NCI-H2107 treated with DMSO at 0.1 percent for 48 hours (cell line): ENCODE results near the gene SLC6A6.

Experiments used
- DNase-seq: peaks from one replicate; lab custom pipeline; 2025; ENCODE audit not compliant: unreplicated experiment; lab: John Stamatoyannopoulos, UW

The SLC6A6 gene

DNA sequence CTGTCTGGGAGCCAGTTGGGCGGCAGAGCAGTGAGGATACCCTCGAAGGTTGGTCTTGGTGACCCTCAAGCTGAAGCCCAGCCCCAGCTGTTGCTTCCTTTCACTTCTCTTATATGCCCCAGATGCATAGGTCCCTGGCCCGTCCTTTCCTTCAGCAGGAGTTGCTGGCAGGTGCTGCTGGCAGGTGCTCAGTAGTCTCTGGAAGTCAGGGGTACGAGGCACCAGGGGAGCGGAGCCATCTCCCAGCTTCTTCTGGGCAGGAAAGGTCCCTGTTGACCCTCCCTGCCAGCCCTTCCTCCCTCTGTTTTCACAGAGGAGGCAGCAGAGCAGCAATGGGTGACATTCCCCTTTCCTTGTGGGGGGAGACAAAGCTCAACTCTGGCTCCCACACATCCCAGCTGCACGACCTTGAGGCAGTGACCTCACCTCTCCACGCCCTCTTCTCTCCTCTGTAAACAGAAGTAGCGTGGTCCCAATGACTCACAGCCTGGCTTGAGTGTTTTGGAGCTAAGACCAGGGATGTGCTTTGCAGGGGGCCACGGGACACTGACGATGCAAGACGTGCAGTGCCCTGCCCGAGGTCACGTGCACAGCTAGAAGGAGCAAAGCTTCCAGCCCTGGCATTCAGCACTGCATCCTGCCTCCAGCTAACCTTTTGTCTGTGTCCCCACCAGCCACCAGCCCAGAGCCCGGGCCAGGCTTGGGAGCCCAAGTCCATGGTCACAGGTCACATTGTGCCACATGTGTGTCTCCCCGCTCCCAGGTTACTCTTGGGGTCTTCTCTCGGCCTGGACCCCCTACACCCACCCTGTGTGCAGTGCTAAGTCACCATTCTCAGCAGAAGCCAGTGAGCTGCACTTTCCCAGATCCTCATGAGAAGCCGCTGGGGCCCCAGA, 49.7 kb downstream of the SLC6A6 start:
- no peak for DNase-seq

DNA sequence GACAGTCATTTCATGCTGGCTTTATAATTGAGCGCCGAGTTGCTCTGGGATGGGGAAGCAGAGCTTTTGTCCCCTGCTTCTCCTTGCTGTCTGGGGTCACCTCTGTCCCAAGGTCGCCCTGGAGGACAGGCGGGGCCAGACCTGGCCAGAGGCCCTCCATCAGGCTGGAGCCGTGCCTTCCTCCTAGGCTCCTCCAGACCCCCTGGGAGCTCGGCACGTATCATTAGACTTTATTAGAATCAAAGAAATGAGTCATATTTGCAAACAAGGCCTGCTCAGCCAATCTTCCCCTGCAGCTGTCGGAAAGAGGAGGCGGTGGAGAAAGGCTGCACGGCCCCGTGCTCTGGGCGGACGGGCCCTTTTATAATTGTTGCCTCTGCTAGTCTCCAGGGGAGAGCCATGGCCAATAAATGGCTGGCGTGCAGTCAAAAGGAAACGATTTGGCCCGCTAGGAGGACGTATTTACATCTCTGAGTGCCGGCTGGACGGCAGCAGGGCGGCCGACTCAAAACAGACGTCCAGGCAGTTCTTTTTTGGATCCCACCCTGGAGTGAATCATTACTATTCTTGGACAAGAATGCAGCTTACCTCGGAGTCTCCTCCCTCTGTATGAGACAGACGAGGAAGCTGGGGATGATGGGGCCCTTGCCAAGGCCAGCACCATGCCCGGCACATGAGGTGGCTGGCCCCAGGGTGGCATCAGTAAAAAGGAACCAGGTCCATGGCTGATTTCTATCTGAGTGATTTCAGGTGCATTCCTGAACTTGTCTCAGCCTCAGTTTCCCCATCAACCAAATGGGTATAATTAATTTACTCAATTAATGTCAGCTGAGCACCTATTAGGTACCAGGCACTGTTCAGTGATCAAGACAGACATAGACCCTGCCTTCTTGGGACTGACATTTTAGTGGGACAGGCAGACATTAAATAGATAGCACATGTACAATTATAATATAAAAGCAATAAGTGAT, 50.6 kb downstream of the SLC6A6 start:
- DNase-seq = peak; percentile 25

DNA sequence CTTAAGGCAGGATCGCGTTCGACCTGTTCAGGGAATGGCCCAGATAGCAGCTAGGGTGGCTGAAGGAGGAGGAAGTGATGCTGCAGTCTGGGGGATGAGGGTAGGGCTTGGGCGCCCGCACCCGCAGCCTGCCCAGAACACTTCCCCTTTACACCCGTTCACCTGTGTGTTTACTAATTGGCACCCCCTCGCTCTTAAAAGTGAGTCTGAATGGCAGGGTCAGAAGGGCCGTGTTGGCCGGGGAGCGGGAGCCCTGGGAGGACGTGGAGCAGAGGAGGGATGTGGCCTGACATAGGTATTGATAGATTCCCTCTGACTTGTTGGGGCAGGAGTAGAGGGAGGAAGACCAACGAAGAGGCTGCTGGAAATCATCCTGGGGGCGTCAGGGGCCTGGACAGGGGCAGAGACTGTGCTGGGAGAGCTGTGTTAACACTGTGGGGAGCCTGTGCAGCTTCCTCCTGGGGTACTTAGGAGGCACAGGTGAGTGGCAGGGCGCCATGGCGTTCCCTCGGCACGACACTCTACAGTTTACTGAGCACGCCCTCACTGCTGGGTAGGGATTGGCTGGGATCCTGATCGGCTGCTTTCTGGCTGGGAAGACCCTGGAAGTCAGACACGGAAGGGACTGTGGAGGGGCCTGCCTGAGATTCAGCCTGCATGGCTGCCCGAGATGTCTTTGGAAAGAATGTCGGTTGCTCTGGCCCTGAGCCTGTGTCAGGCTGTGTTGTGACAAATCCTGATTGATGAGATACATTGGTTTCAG, 51.7 kb downstream of the SLC6A6 start:
- DNase-seq = no peak

DNA sequence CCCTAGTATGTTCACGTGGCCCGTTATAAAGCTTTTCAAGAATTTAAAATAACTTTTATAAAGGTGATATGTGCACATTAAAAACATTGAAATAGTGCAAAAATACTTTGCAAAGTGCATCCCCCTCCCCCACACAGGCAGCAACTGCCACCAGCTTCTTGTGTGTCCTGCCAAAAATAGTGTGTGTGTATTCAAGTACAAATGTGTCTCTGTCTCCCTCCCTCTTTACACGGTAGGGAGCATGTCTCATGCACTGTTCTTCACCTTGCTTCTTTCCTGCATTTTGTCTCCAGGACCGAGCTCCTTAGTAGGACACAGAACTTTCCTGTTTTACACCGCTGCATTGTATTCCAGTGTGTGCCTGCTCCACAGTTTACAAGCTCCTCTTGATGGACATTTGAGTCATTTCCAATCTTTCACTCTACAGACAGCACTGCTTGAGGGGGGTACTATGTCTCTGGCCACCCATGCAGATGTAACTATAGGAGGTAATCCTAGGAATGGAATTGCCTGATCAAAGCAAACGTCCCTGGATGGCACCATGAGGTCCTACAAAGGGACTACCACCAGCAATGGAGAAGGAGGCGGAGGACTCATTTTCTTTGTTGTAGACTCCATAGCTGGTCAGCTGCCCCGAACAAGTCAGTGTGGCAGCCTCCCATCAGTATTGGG, 52.4 kb downstream of the SLC6A6 start:
- no peak for DNase-seq

DNA sequence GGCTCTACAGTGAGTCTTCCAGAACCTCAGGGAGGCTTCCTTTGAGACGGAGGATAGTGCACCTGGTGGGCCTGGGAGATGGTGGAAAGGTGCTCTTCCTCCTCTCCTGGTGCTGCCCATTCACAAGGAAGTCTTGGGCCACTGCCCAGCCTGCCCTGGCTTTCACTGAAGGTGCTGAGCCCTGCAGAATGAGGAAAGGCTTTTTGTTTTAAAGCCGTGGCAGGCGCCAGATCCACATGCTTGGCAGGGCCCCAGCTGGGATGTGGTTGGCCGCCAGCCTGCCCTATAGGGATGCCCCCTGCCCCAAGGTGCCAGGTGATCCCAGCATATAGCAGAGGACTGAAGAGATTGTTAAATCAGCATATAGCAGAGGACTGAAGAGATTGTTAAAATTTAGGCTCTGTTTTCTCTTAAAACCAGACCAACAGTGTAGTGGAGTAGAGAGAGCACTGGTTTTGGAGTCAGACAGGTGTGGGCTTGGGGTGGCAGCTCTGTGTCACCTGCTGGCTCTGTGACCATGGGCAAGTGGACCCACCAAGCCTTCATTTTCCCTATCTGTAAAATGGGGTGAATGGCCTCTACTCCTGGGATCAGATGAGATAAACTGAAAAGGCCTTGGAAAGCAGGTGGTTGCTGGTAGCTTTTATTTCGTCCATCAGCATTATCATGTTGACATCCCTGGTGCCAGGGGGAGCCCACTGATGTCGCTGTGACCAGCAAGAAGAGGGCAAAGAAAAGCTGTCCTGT, 53.3 kb downstream of the SLC6A6 start:
- DNase-seq = no peak

DNA sequence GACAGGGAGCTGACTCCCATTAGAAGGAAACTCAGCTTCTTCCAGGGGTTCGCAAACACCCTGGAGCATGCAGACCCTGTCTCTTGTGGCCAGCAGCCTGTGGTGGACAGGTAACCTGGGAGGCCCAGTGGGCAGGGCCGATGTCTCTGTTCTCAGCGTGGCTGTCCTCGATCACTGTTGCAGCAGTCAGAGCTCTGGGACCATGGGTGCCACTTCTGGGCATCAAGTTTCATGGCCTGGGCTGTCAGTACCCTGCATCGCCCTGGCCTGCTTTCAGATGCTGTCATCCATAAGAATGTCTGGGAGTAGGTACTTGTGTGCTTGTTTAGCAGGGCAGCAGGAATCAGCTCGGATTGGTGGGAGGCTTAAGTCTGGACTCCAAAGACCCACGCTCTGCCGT, 54.4 kb downstream of the SLC6A6 start:
- no peak for DNase-seq

DNA sequence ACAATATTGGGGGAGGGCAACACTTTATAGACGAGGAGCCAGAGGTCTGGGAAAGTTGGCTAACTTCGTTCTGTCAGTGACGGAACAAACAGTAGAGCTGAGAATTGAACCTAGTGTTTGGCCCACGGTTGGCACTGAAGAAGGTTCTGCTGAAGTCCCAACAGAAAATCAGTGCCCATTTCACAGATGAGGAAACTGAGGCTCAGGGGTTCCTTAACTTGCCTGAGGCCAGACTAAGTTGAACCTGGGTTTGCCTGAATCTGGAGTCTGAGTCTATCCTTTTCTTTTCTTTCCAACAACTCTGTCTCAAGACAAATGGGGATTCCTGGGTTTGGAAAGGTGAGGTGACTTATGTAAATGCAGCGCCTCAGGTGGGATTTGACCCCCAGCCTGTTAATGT, 55.1 kb downstream of the SLC6A6 start:
- no peak for DNase-seq

DNA sequence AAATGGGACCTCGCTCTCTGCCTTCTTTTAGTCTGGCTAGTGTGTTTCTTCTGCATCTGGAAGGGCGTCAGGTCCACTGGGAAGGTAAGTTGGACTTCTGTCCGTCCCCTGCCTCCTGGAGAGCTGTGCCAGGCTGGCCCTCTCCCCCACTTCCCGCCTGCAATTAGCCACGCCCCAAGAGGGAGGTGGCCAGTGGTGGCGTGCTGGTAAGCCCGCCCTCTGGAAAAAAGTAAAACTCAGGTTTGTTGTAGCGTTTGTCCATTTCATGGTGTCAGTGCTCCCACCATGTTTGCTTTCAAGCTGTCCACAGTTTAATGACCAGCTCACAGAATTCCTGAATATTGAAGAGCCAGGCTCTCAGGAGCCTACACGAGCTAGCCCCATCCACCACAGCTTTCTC, 55.6 kb downstream of the SLC6A6 start:
- DNase-seq = no peak

DNA sequence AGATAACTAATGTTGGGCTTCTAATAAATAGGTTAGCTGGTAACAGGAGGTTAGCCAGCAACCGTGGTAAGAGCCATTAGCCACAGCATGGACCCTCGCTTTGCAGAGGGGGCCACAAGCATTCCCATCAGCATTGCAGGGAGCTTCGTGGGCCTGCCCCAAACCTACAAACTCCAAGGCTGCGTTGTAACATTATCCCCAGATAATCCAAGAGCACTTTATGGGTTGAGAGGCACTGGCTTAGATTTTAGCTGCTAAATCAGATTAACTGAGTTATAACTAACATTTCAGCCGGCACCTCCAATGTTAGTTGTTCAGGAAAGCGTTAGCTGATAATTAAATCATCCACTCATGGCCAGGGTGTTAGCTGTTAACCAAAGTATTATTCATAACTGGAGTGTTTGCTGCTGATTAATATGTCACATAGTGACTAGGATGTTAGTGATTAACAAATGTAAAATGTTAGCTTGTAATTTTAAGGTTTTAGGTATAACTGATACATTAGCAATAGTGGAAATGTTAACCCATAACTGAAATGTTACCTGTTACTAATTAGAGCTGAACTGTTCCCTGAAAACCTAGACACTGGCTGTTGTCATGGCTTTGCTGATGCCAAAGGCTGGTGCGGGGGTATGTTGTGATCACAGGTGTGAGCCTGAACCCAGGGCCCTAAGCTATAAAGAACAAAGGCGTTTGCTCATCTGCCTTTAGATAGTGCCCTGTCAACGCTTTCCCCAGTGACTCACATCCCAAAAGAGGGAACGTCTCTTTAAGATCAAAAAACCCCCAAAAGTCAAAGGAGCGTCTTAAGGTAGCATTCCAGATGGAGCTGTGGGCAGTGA, 56.2 kb downstream of the SLC6A6 start:
- DNase-seq = no peak

DNA sequence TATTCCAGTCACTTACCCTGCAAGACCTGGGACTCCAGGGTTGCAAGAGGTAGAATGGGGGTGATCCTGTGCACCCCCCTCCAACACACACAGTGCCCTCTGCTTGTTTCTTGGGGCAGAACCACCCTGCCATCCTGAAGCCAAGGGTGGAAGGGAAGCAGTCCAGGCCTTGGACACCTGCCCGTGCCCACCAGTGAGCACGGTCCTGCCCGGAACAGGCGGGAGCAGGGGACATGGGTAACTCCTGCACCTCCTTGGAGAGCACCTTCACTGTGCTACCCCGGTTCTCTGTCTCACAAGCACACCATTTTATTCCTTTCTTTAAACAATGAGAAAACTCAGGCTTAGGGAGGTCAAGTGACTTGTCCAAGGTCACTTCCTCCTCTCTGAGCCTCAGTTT, 57.0 kb downstream of the SLC6A6 start:
- DNase-seq = no peak

DNA sequence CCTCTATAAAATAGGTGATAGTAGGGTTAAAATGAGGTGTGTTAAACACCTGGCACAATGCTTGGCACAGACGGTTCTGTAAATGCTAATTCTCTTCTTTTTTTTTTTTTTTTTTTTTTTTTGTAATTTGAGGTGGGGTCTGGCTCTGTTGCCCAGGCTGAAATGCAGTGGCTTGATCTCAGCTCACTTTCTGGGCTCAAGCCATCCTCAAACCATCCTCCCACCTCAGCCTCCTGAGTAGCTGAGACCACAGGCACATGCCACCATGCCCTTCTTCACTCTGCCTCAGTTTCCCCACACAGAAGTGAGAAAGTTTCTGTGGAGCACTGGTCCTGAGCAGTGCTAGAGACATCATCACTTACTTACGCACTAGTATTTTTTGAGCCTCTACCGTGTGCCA, 57.4 kb downstream of the SLC6A6 start:
- DNase-seq = no peak

DNA sequence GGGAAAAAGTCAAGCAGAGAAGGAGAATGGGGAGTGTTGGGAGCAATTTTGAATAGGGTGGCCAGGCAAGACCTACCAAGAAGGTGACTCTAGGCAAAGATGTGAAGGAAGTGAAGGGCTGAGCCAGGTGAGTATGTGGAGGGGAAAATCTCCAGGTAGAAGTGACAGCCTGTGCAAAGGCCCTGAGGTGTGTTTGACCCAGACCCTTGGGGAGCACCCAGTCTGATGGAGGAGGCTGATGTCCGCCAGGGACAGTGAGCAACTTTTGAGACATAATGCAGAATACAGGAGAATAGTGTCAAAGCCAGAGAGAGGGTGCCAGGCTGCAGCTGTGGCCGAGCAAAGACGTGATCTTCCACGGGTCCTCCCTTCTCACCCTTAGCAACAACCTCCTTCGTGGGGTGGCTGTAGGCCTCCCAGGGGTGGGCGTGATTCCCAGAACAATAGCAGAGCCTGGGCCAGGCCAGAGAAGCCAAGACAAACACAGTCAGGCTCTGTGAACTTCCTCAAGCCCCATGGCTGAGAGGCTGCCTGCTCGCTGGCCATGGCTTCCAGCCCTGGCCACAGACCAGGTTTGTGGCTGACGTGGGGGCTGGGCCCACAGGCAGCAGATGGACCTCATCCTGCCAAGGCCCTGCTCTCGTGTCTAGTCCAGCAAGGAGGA, 58.1 kb downstream of the SLC6A6 start:
- no peak for DNase-seq

DNA sequence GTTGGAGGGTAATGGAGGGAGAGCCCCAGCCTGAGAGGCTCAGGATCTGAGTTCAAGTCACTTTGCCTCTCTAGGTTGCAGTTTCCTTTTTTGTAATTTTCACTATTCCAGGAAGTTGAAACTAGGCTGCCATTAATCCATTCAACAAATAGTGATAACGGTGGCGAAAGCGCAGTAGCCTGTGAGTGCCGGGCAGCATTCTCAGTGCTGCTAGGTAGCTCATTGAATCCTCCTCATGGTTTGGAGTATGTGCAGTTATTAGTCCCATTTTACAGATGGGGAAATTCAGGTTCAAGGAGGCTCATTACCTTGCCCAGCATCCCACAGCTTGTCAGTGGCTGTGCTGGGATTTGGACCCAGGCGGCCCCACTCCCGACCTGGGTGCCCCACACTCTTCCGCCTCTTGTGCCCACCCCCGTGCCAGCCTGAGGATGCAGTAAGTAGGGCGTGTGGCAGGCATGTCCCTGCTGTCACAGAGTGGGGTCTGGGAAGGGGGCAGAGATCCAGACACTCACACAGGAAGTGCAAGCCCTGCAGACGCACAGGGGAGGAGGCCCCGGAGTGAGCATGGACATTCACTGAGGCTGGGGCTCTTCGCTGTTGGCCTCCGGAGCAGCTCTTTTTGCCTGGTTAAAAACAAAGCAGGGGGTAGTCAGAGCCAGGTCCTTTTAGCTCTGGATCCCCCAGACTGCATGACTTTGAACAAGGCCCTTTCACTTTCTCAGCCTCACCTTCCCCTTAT, 58.8 kb downstream of the SLC6A6 start:
- DNase-seq = no peak

DNA sequence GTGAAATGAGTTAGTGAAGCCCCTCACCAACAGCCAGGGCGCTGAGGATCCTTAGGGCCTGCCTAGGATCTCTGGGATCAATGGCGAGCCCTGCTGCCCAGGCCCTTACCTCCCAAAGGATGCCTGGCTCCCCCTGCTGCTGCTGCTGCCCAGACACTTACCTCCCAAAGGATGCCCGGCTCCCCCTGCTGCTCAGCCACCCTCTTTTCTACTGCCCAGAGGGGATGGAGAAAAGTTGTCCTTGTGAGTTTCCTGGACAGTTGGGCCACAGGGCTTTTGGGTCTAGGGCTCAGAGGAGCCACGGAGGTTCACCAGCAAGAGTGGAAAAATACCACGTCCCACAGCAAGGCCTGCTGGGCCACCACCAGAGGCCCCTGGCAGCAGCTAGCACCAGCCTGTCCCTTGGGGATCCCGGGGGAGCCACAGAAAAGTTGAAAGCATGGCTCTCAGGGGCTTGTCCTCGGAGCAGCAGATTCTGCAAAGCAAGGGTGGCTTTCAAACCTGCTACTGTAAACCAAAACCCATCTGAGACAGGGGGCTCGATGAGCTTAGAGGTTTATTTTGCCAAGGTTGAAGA, 59.4 kb downstream of the SLC6A6 start:
- DNase-seq = no peak

DNA sequence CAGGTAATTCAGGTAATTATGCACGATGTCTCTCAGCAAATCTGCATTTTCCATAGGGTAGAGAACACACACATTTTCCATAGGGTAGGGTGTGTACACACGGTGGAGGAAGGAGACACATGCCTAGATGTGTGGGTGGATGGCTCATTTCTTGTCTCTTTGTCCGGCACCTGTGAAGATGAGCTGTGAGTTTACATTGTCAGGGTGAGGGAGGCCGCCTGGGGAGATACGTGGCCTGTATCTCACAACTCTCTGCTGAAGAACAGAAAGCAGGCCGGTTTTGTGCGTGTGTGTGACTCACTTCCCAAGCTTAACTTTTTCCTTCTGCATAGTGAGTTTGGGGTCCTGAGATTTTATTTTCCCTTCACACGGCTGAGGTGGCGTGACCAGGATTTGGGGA, 60.3 kb downstream of the SLC6A6 start:
- no peak for DNase-seq

DNA sequence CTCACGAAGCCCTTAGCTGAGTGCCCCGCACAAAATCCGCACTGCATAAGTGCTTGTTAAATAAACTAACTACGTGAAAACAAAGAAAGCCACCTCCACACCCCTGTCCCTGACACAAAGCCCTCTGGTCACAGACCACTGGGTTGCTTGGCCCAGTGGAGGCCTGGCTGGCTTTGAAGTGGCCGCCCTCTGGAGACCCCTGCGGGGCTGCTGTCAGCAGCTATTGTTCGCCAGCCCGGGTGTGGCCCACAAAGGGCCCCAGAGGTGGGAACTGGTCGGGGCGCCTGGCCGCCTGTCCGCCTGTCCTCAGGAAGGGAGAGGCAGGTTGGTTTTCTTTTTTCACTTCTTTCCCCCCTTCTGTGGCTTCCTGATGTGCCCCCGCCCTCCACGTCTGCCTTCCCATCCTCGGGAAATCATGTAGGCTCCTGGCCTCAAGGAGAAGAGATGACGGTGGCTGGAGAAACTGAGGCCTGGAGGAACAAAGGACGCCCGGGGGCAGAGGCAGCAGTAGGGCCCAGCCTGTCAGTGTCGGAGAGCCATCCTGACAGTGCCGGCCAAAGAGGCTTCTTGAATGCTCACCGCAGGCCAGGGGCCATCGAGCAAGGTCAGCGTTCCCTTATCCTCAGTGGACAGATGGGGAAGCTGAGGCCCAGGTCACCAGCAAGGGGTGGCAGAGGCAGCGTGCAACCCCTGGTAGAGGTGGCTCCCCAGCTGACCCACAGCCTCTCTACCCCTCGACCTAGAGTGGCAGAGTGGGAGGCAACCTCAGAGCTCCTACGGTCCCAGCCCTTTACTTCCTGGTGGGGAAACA, 61.1 kb downstream of the SLC6A6 start:
- no peak for DNase-seq

DNA sequence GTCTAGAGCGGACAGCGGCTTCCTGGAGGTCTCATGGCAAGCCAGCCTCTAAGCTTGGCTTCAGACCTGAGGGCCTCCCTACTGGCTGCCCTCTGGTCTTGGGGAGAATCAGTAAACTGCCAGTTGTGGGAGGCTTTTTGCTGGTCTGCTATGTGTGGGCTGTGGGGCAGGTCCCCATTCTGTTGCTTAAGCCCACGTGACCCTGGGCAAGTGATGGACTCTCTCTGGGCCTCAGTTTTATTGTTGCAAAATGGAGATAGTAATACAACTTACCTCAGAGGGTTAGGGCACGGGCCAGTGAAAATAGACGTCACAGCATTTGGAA, 61.7 kb downstream of the SLC6A6 start:
- DNase-seq = no peak
